C4-2B (cell line): ENCODE results near the gene GRM2.

ENCODE experiments used
- H3K27ac ChIP-seq: fragments of 450-650 bp; 2 replicates; pipeline ENCODE4 v1.5.1; 2017
- CTCF ChIP-seq: fragments of 450-650 bp; conservative IDR thresholded peaks from 2 replicates; pipeline ENCODE4 v1.5.1; 2017; ENCODE audit warnings: mild to moderate bottlenecking
- ZFX ChIP-seq: fragments of 450-650 bp; IDR thresholded peaks from 2 replicates; pipeline ENCODE4 v1.6.1; 2017

The GRM2 gene

GRCh38 chr3:51687431-51688205 is 19.2 kb upstream of the GRM2 start:
- TF ChIP-seq CTCF (no peak), ZFX (no peak)
- no peak overlapping the region for H3K27ac ChIP-seq

GRCh38 chr3:51688206-51688600 is 18.7 kb upstream of the GRM2 start:
- TF ChIP-seq CTCF (no peak), ZFX (no peak)
- no peak overlapping the region for H3K27ac ChIP-seq

- H3K27ac ChIP-seq: no peak overlapping the region
- TF ChIP-seq CTCF: no peak
These were observed 15.8 kb upstream of the GRM2 start for GRCh38 chr3:51691021-51691420.

GRCh38 chr3:51691949-51692348 is 14.9 kb upstream of the GRM2 start:
- no peak overlapping the region for H3K27ac ChIP-seq
- TF ChIP-seq CTCF (no peak), ZFX (no peak)

- no peak overlapping the region for H3K27ac ChIP-seq
- TF ChIP-seq CTCF: no peak
- TF ChIP-seq ZFX: no peak
These were observed 13.9 kb upstream of the GRM2 start for GRCh38 chr3:51692980-51693395.

- H3K27ac ChIP-seq: no peak overlapping the region
These were observed 9.9 kb upstream of the GRM2 start for GRCh38 chr3:51696954-51697353.

More at GRCh38 chr3:51696954-51697353, 9.9 kb upstream of the GRM2 start:
- TF ChIP-seq ZFX (no peak), CTCF (no peak)
